PC-9 (cell line): ENCODE results near the gene LYPD3. TPM values are rescaled to one million over a fixed set of nuclear protein-coding genes. Genes with fewer than 3 reads are reported as not detected.

Experiments used
- BruUV-seq: library from RNA; stranded (reverse); fragments of 400-500 nt; replicated peaks from 2 replicates; lab custom pipeline; 2021; lab: Mats Ljungman, UMichigan
- CTCF ChIA-PET: fragments of 300-600 bp; sonication (Branson Sonifier 250); formaldehyde crosslinking; loops from one replicate; lab custom pipeline; 2022; ENCODE audit warnings: antibody characterized with exemption; lab: Charles Lee
- POLR2A ChIA-PET: fragments of 300-600 bp; sonication (Branson Sonifier 250); formaldehyde crosslinking; loops from one replicate; lab custom pipeline; 2022; ENCODE audit warnings: antibody characterized with exemption; ENCODE audit not compliant: unreplicated experiment; lab: Charles Lee
- DNase-seq, 2 experiments: peaks; one replicate each; pipeline versions ENCODE4 v3.0.0 to v3.0.0-alpha.2; 2015 to 2022; ENCODE audit warnings: mixed read lengths in 1 of 2
- H2AFZ ChIP-seq: fragments of 200-600 bp; sonication (generic); 2 replicates; pipeline ENCODE4 v1.8.1; 2017; ENCODE audit warnings: antibody characterized with exemption
- H3F3A ChIP-seq: fragments of 200-600 bp; sonication (generic); 2 replicates; pipeline ENCODE4 v1.8.1; 2017; ENCODE audit warnings: antibody characterized with exemption, mild to moderate bottlenecking, low read depth; ENCODE audit not compliant: insufficient read depth
- H3K27ac ChIP-seq: fragments of 200-600 bp; sonication (generic); 2 replicates; pipeline ENCODE4 v1.6.1; 2016; ENCODE audit warnings: mixed run types
- H3K27me3 ChIP-seq: fragments of 200-600 bp; sonication (generic); 2 replicates; pipeline ENCODE4 v1.6.1; 2016; ENCODE audit warnings: low read depth, mixed run types; ENCODE audit not compliant: insufficient read depth
- H3K36me3 ChIP-seq: fragments of 200-600 bp; sonication (generic); 2 replicates; pipeline ENCODE4 v1.6.1; 2016; ENCODE audit warnings: low read depth, mixed run types
- H3K4me1 ChIP-seq: fragments of 200-600 bp; sonication (generic); replicated peaks from 2 replicates; pipeline ENCODE4 v1.6.1; 2016; ENCODE audit warnings: mixed run types; ENCODE audit not compliant: insufficient read depth
- H3K4me2 ChIP-seq: fragments of 200-600 bp; sonication (generic); 2 replicates; pipeline ENCODE4 v1.6.1; 2017; ENCODE audit warnings: mixed run types
- H3K4me3 ChIP-seq: fragments of 200-600 bp; sonication (generic); 2 replicates; pipeline ENCODE4 v1.6.1; 2016; ENCODE audit warnings: mixed run types
- H3K79me2 ChIP-seq: fragments of 200-600 bp; sonication (generic); 2 replicates; pipeline ENCODE4 v1.6.1; 2017; ENCODE audit warnings: low read depth, mixed run types
- H3K9me2 ChIP-seq: fragments of 200-600 bp; sonication (generic); 2 replicates; pipeline ENCODE4 v1.8.1; 2017; ENCODE audit warnings: mild to moderate bottlenecking; ENCODE audit not compliant: insufficient read depth
- H3K9me3 ChIP-seq: fragments of 200-600 bp; sonication (generic); 2 replicates; pipeline ENCODE4 v1.8.1; 2016; ENCODE audit warnings: low read depth; ENCODE audit not compliant: insufficient read depth
- H4K20me1 ChIP-seq: fragments of 200-600 bp; sonication (generic); 2 replicates; pipeline ENCODE4 v1.8.1; 2017; ENCODE audit not compliant: insufficient read depth
- CTCF ChIP-seq: fragments of 200-600 bp; sonication (generic); conservative IDR thresholded peaks from 2 replicates; pipeline ENCODE4 v1.6.1; 2017; ENCODE audit warnings: mixed run types, antibody characterized with exemption, mild to moderate bottlenecking, moderate library complexity
- EZH2 ChIP-seq: fragments of 200-600 bp; sonication (generic); IDR thresholded peaks from 2 replicates; pipeline ENCODE4 v1.8.0; 2017; ENCODE audit warnings: antibody characterized with exemption, low read depth
- intact Hi-C: fragments of 100-400 bp; cut with micrococcal nuclease; formaldehyde crosslinking; loops from one replicate; pipeline ENCODE4 v1.10.0; 2022; ENCODE audit not compliant: unreplicated experiment
- total RNA-seq: library from RNA; stranded (reverse); gene quantifications from 2 replicates; pipeline ENCODE4 v1.2.3, GENCODE V29; 2021

The LYPD3 gene
- total RNA-seq, 1 experiment from 2014 or later, result 70.8 TPM

- H2AFZ ChIP-seq, result no peak overlapping the region
- CTCF ChIA-PET, result no interaction called here
- peaks cover 4% of the 10 kb centered on the region; the same call in 1 of the 2 replicates for H3F3A ChIP-seq
- no peaks in the 10 kb centered on the region for H3K9me2 ChIP-seq
- H3K4me1 ChIP-seq, result no peaks in the 10 kb centered on the region
- no peak overlapping the region for H3K27ac ChIP-seq
- no peak overlapping the region for H3K4me2 ChIP-seq
- TF ChIP-seq CTCF, result no peak
- TF ChIP-seq EZH2, result no peak
- intact Hi-C loops, result no loop called here
- H3K36me3 ChIP-seq, result no peaks in the 10 kb centered on the region
- no peak overlapping the region for H3K4me3 ChIP-seq
- no peak for DNase-seq
- POLR2A ChIA-PET, result no interaction called here
- no peaks in the 10 kb centered on the region for H3K79me2 ChIP-seq
- H3K9me3 ChIP-seq, result no peaks in the 10 kb centered on the region
- no TSS peak for BruUV-seq
- H3K27me3 ChIP-seq, result no peaks in the 10 kb centered on the region
- H4K20me1 ChIP-seq, result no peaks in the 10 kb centered on the region
Observed at GRCh38 chr19:43486412-43486811, 21.0 kb upstream of the LYPD3 start.

- H3K36me3 ChIP-seq, result no peaks in the 10 kb centered on the region
- no peaks in the 10 kb centered on the region for H3K27me3 ChIP-seq
- H2AFZ ChIP-seq, result no peak overlapping the region
- H3K9me3 ChIP-seq, result no peaks in the 10 kb centered on the region
- no peaks in the 10 kb centered on the region for H3K4me1 ChIP-seq
- DNase-seq, result no peak
- TF ChIP-seq EZH2 (no peak), CTCF (no peak)
- ChIA-PET CTCF (no interaction called here), POLR2A (no interaction called here)
- BruUV-seq, result no TSS peak
- H3K27ac ChIP-seq, result no peak overlapping the region
- intact Hi-C loops, result no loop called here
- H3F3A ChIP-seq, result peaks cover 4% of the 10 kb centered on the region; the same call in 1 of the 2 replicates
- no peaks in the 10 kb centered on the region for H3K9me2 ChIP-seq
- no peaks in the 10 kb centered on the region for H3K79me2 ChIP-seq
- no peaks in the 10 kb centered on the region for H4K20me1 ChIP-seq
- no peak overlapping the region for H3K4me2 ChIP-seq
- no peak overlapping the region for H3K4me3 ChIP-seq
Observed at GRCh38 chr19:43485951-43486350, 20.5 kb upstream of the LYPD3 start.

- no TSS peak for BruUV-seq
- H3K36me3 ChIP-seq, result no peaks in the 10 kb centered on the region
- H3K9me3 ChIP-seq, result no peaks in the 10 kb centered on the region
- no peaks in the 10 kb centered on the region for H4K20me1 ChIP-seq
- H2AFZ ChIP-seq, result no peak overlapping the region
- TF ChIP-seq EZH2 (no peak), CTCF (no peak)
- H3K9me2 ChIP-seq, result no peaks in the 10 kb centered on the region
- DNase-seq, result no peak
- H3F3A ChIP-seq, result peaks cover 4% of the 10 kb centered on the region
- H3K79me2 ChIP-seq, result no peaks in the 10 kb centered on the region
- no peak overlapping the region for H3K4me3 ChIP-seq
- intact Hi-C loops, result no loop called here
- CTCF ChIA-PET, result no interaction called here
- POLR2A ChIA-PET, result no interaction called here
- no peak overlapping the region for H3K27ac ChIP-seq
- no peaks in the 10 kb centered on the region for H3K4me1 ChIP-seq
- no peaks in the 10 kb centered on the region for H3K27me3 ChIP-seq
- no peak overlapping the region for H3K4me2 ChIP-seq
Observed at GRCh38 chr19:43483281-43483680, 17.9 kb upstream of the LYPD3 start.
